ENCODE data around the gene AZI2.

DNA sequence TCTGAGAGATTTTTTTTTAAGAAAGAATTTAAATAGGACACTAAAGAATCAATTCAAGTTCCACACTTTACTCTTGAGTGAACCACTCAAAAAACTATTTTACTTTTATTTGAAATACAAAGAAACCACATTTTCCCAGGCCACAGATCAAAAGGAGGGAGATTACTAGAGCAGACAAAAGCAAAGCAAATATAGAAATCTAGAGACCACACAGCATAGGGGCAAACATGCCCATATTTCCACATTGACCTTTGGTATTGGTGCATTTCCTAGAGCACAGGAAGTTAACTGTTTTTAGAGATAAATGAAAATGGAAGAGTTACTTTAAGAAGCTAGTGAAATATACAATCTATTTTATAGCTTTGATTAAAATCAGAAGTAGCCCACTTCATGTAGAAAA, 27.6 kb downstream of the AZI2 start:
- TF ChIP-seq POLR2AphosphoS5 (IDR thresholded peaks at IDR 0.05; ENCODE audit: low read depth) (no peak), GABPA (IDR thresholded peaks at IDR 0.05; ENCODE audit: low read depth) (no peak)
- TF ChIP-seq, protein P1, sequence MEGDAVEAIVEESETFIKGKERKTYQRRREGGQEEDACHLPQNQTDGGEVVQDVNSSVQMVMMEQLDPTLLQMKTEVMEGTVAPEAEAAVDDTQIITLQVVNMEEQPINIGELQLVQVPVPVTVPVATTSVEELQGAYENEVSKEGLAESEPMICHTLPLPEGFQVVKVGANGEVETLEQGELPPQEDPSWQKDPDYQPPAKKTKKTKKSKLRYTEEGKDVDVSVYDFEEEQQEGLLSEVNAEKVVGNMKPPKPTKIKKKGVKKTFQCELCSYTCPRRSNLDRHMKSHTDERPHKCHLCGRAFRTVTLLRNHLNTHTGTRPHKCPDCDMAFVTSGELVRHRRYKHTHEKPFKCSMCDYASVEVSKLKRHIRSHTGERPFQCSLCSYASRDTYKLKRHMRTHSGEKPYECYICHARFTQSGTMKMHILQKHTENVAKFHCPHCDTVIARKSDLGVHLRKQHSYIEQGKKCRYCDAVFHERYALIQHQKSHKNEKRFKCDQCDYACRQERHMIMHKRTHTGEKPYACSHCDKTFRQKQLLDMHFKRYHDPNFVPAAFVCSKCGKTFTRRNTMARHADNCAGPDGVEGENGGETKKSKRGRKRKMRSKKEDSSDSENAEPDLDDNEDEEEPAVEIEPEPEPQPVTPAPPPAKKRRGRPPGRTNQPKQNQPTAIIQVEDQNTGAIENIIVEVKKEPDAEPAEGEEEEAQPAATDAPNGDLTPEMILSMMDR (IDR thresholded peaks at IDR 0.05; ENCODE audit: insufficient read depth, low read length) = no peak
- TF ChIP-seq, protein P2, sequence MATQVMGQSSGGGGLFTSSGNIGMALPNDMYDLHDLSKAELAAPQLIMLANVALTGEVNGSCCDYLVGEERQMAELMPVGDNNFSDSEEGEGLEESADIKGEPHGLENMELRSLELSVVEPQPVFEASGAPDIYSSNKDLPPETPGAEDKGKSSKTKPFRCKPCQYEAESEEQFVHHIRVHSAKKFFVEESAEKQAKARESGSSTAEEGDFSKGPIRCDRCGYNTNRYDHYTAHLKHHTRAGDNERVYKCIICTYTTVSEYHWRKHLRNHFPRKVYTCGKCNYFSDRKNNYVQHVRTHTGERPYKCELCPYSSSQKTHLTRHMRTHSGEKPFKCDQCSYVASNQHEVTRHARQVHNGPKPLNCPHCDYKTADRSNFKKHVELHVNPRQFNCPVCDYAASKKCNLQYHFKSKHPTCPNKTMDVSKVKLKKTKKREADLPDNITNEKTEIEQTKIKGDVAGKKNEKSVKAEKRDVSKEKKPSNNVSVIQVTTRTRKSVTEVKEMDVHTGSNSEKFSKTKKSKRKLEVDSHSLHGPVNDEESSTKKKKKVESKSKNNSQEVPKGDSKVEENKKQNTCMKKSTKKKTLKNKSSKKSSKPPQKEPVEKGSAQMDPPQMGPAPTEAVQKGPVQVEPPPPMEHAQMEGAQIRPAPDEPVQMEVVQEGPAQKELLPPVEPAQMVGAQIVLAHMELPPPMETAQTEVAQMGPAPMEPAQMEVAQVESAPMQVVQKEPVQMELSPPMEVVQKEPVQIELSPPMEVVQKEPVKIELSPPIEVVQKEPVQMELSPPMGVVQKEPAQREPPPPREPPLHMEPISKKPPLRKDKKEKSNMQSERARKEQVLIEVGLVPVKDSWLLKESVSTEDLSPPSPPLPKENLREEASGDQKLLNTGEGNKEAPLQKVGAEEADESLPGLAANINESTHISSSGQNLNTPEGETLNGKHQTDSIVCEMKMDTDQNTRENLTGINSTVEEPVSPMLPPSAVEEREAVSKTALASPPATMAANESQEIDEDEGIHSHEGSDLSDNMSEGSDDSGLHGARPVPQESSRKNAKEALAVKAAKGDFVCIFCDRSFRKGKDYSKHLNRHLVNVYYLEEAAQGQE (IDR thresholded peaks at IDR 0.05; ENCODE audit: insufficient replicate concordance, low read depth) = no peak
